HFFc6 (cell line): ENCODE data around the gene CRYBA2. TPM values are rescaled to one million over a fixed set of nuclear protein-coding genes. Genes with fewer than 3 reads are reported as not detected.

Source experiments
- DNase-seq: peaks from one replicate; pipeline ENCODE4 v3.0.0-alpha.2; 2018
- H3K27ac Mint-ChIP-seq: 2 replicates; pipeline ENCODE4 v1.8.0; 2020; ENCODE audit warnings: mild to moderate bottlenecking, mixed read lengths
- H3K27me3 Mint-ChIP-seq: 2 replicates; pipeline ENCODE4 v1.8.0; 2021; ENCODE audit warnings: mild to moderate bottlenecking, moderate library complexity, mixed read lengths; ENCODE audit not compliant: insufficient read depth
- H3K36me3 Mint-ChIP-seq: 2 replicates; pipeline ENCODE4 v1.8.0; 2021; ENCODE audit warnings: low read depth, mixed read lengths
- H3K4me1 Mint-ChIP-seq: 2 replicates; pipeline ENCODE4 v1.8.0; 2020; ENCODE audit warnings: low read depth, mixed read lengths
- H3K4me3 Mint-ChIP-seq: 2 replicates; pipeline ENCODE4 v1.8.0; 2020; ENCODE audit warnings: mild to moderate bottlenecking, moderate library complexity, mixed read lengths
- H3K9me3 Mint-ChIP-seq: 2 replicates; pipeline ENCODE4 v1.8.0; 2020; ENCODE audit warnings: mild to moderate bottlenecking, mixed read lengths
- CTCF ChIP-seq: fragments of 200-600 bp; sonication (generic); IDR thresholded peaks from 2 replicates; pipeline ENCODE4 v1.5.0; 2021; ENCODE audit warnings: antibody characterized with exemption, mild to moderate bottlenecking
- total RNA-seq, 6 experiments: library from RNA; stranded (reverse); fragmentation: NEBNext Ultra II Directional; extraction: Animal tissue kit (Norgen Biotek cat#: 25700); gene quantifications; 2 replicates in 1 of 6; 3 replicates in 5 of 6; pipeline ENCODE4 v1.2.3, GENCODE V29; 2021

CRYBA2 gene
- total RNA-seq, 6 experiments from 2014 or later: not detected

GRCh38 chr2:218992196-218992595 is 1.0 kb downstream of the CRYBA2 start:
- no peak overlapping the region for H3K4me3 Mint-ChIP-seq
- peaks cover 65% of the 10 kb centered on the region for H3K27me3 Mint-ChIP-seq
- no peaks in the 10 kb centered on the region; the same call in 1 of the 2 replicates for H3K36me3 Mint-ChIP-seq
- H3K9me3 Mint-ChIP-seq: no peaks in the 10 kb centered on the region
- peaks cover 8% of the 10 kb centered on the region; the same call in 1 of the 2 replicates for H3K4me1 Mint-ChIP-seq
- DNase-seq: no peak
- TF ChIP-seq CTCF: no peak
- no peak overlapping the region for H3K27ac Mint-ChIP-seq

- Mint-ChIP-seq H3K4me3 (no peak overlapping the region), H3K4me1 (peaks cover 8% of the 10 kb centered on the region; the same call in 1 of the 2 replicates), H3K9me3 (no peaks in the 10 kb centered on the region), H3K27me3 (peaks cover 67% of the 10 kb centered on the region), H3K27ac (no peak overlapping the region), H3K36me3 (no peaks in the 10 kb centered on the region; the same call in 1 of the 2 replicates)
- TF ChIP-seq CTCF: no peak
- peak; percentile 44 for DNase-seq
These were observed 1.5 kb downstream of the CRYBA2 start for GRCh38 chr2:218991674-218992168.

GRCh38 chr2:218990612-218991011 is 2.6 kb downstream of the CRYBA2 start:
- Mint-ChIP-seq H3K27ac (no peak overlapping the region), H3K4me1 (peaks cover under 1% of the 10 kb centered on the region; the same call in 1 of the 2 replicates), H3K36me3 (no peaks in the 10 kb centered on the region; the same call in 1 of the 2 replicates), H3K9me3 (no peaks in the 10 kb centered on the region), H3K4me3 (no peak overlapping the region), H3K27me3 (peaks cover 67% of the 10 kb centered on the region)
- DNase-seq: no peak
- TF ChIP-seq CTCF: no peak

GRCh38 chr2:218990052-218990451 is 3.2 kb downstream of the CRYBA2 start:
- no peak overlapping the region for H3K27ac Mint-ChIP-seq
- H3K4me3 Mint-ChIP-seq: no peak overlapping the region
- H3K36me3 Mint-ChIP-seq: no peaks in the 10 kb centered on the region; the same call in 1 of the 2 replicates
- DNase-seq: no peak
- peaks cover 68% of the 10 kb centered on the region for H3K27me3 Mint-ChIP-seq
- no peaks in the 10 kb centered on the region for H3K4me1 Mint-ChIP-seq
- no peak for TF ChIP-seq CTCF
- no peaks in the 10 kb centered on the region for H3K9me3 Mint-ChIP-seq

GRCh38 chr2:218988650-218989049 is 4.6 kb downstream of the CRYBA2 start:
- Mint-ChIP-seq H3K36me3 (no peaks in the 10 kb centered on the region; the same call in 1 of the 2 replicates), H3K9me3 (no peaks in the 10 kb centered on the region), H3K4me3 (no peak overlapping the region), H3K4me1 (no peaks in the 10 kb centered on the region), H3K27me3 (peaks cover 65% of the 10 kb centered on the region), H3K27ac (no peak overlapping the region)
- no peak for DNase-seq
- no peak for TF ChIP-seq CTCF
